Keratinocyte (primary cell): ENCODE results near the gene SLX4. TPM values are rescaled to one million over a fixed set of nuclear protein-coding genes. Genes with fewer than 3 reads are reported as not detected.

Experiments
- DNase-seq: peaks from one replicate; pipeline ENCODE4 v3.0.0-alpha.2; 2011; ENCODE audit warnings: low read depth, missing footprints, low spot score
- FAIRE-seq: peaks from 2 replicates; lab custom pipeline; 2011; peaks lifted over from hg19 to GRCh38; lab: Jason Lieb, UNC
- H2AFZ ChIP-seq: 2 replicates; pipeline ENCODE4 v1.6.0; 2012; ENCODE audit warnings: low read length, control low read depth, inconsistent platforms; ENCODE audit not compliant: control insufficient read depth
- H3K27ac ChIP-seq: 2 replicates; pipeline ENCODE4 v1.5.1; 2011; ENCODE audit warnings: low read length; ENCODE audit not compliant: control insufficient read depth, insufficient read depth
- H3K27me3 ChIP-seq: 3 replicates; pipeline ENCODE4 v1.6.0; 2011; ENCODE audit warnings: low read length; ENCODE audit not compliant: control insufficient read depth, insufficient read depth; ENCODE audit errors: extremely low read depth
- H3K36me3 ChIP-seq, 2 experiments: 2 replicates in 1 of 2; 3 replicates in 1 of 2; pipeline ENCODE4 v1.5.1; 2011; ENCODE audit warnings: low read length in 2 of 2, mild to moderate bottlenecking in 1 of 2; ENCODE audit not compliant: control insufficient read depth in 2 of 2, insufficient read depth in 2 of 2; ENCODE audit errors: extremely low read depth in 1 of 2
- H3K4me1 ChIP-seq: 3 replicates; pipeline ENCODE4 v1.5.1; 2011; ENCODE audit warnings: low read length; ENCODE audit not compliant: control insufficient read depth, insufficient read depth; ENCODE audit errors: extremely low read depth
- H3K4me2 ChIP-seq: 3 replicates; pipeline ENCODE4 v1.6.0; 2011; ENCODE audit warnings: low read depth, low read length; ENCODE audit not compliant: control insufficient read depth, insufficient read depth; ENCODE audit errors: extremely low read depth
- H3K4me3 ChIP-seq, 3 experiments: fragments of 200-600 bp in 1 of 3; sonication (generic) in 1 of 3; 2 replicates in 2 of 3; 3 replicates in 1 of 3; pipeline ENCODE4 v1.5.1; 2011 to 2016; ENCODE audit warnings: low read length in 3 of 3, mild to moderate bottlenecking in 3 of 3, control low read depth in 2 of 3, inconsistent platforms in 1 of 3, low read depth in 1 of 3, mixed read lengths in 1 of 3, mixed run types in 1 of 3, moderate library complexity in 1 of 3; ENCODE audit not compliant: control insufficient read depth in 2 of 3, insufficient read depth in 2 of 3; ENCODE audit errors: extremely low read depth in 1 of 3
- H3K79me2 ChIP-seq: 2 replicates; pipeline ENCODE4 v1.6.0; 2012; ENCODE audit warnings: low read length; ENCODE audit not compliant: control insufficient read depth, insufficient read depth
- H3K9ac ChIP-seq: 3 replicates; pipeline ENCODE4 v1.6.0; 2011; ENCODE audit warnings: low read length; ENCODE audit not compliant: control insufficient read depth, insufficient read depth; ENCODE audit errors: extremely low read depth
- H3K9me1 ChIP-seq: 3 replicates; pipeline ENCODE4 v1.6.0; 2011; ENCODE audit warnings: low read length; ENCODE audit not compliant: control insufficient read depth, insufficient read depth; ENCODE audit errors: extremely low read depth
- H3K9me3 ChIP-seq: 2 replicates; pipeline ENCODE4 v1.5.1; 2012; ENCODE audit warnings: low read depth, low read length; ENCODE audit not compliant: control insufficient read depth
- H4K20me1 ChIP-seq: 3 replicates; pipeline ENCODE4 v1.6.0; 2011; ENCODE audit warnings: low read length; ENCODE audit not compliant: control insufficient read depth, insufficient read depth; ENCODE audit errors: extremely low read depth
- CTCF ChIP-seq, 3 experiments: IDR thresholded peaks in 1 of 3; conservative IDR thresholded peaks in 1 of 3; optimal IDR thresholded peaks in 1 of 3; 2 replicates in 2 of 3; 3 replicates in 1 of 3; pipeline versions ENCODE3 to v1.5.1; 2011; ENCODE audit warnings: low read length in 3 of 3, mild to moderate bottlenecking in 3 of 3, moderate library complexity in 2 of 3, control low read depth in 1 of 3, inconsistent platforms in 1 of 3; ENCODE audit not compliant: insufficient read depth in 2 of 3; ENCODE audit errors: extremely low read depth in 1 of 3
- EZH2 ChIP-seq: IDR thresholded peaks from one replicate; pipeline ENCODE4 v1.6.1; 2012; ENCODE audit warnings: inconsistent platforms, mild to moderate bottlenecking, low read length, moderate library complexity
- dilution Hi-C: fragments of 300-500 bp; cut with MboI; formaldehyde crosslinking; loops from one replicate; pipeline ENCODE4 v1.7.0; 2020; ENCODE audit warnings: low sequenced_read_pairs; ENCODE audit not compliant: extremely low pct_ligation_motif_present
- polyA plus RNA-seq, 5 experiments: library from polyadenylated mRNA; depleted of rRNA in 3 of 5; stranded (reverse) in 3 of 5; stranded (forward) in 1 of 5; unstranded in 1 of 5; fragments of >200 nt; gene quantifications; 1 replicate in 1 of 5; 2 replicates in 3 of 5; 3 replicates in 1 of 5; pipeline versions ENCODE4 v1.2.1 to v1.2.3, GENCODE V29; 2011 to 2012; ENCODE audit warnings: missing spikeins in 2 of 5, low read depth in 1 of 5, low replicate concordance in 1 of 5

The SLX4 gene
- polyA plus RNA-seq, 1 donor (not counting 4 experiments of a cell fraction or from before 2014, with no cell fraction given): 2.0 TPM

- Histone ChIP-seq H3K4me2 (no peak overlapping the region), H3K36me3 (peaks cover 0 to 6% of the 10 kb centered on the region in 2 experiments), H3K79me2 (no peaks in the 10 kb centered on the region), H3K27me3 (no peaks in the 10 kb centered on the region), H4K20me1 (no peaks in the 10 kb centered on the region), H3K9me1 (no peaks in the 10 kb centered on the region), H3K4me1 (peaks cover 11% of the 10 kb centered on the region), H3K27ac (no peak overlapping the region), H2AFZ (no peak overlapping the region), H3K9ac (no peak overlapping the region), H3K9me3 (no peaks in the 10 kb centered on the region), H3K4me3 (no peak overlapping the region)
- FAIRE-seq (no peak), DNase-seq (no peak)
- dilution Hi-C loops: no loop called here
- no peak for TF ChIP-seq CTCF (optimal IDR thresholded peaks at IDR 0.05 in 1 of 3, IDR thresholded peaks at IDR 0.05 in 1 of 3, conservative IDR thresholded peaks at IDR 0.05 in 1 of 3; ENCODE audit: extremely low read depth in 1 of 3, insufficient read depth in 2 of 3, low read length in 3 of 3)
- TF ChIP-seq EZH2: no peak
Observed at GRCh38 chr16:3638916-3639644, 27.7 kb upstream of the SLX4 start.

GRCh38 chr16:3637371-3637923 lies 26.0 kb upstream of the SLX4 start:
- H3K4me1 ChIP-seq: peaks cover 1% of the 10 kb centered on the region
- H3K27ac ChIP-seq: no peak overlapping the region
- no peaks in the 10 kb centered on the region for H3K27me3 ChIP-seq
- no peaks in the 10 kb centered on the region for H3K9me1 ChIP-seq
- H4K20me1 ChIP-seq: no peaks in the 10 kb centered on the region
- H3K4me3 ChIP-seq: no peak overlapping the region
- no peak overlapping the region for H3K4me2 ChIP-seq
- no peak for TF ChIP-seq CTCF (optimal IDR thresholded peaks at IDR 0.05 in 1 of 3, IDR thresholded peaks at IDR 0.05 in 1 of 3, conservative IDR thresholded peaks at IDR 0.05 in 1 of 3; ENCODE audit: extremely low read depth in 1 of 3, insufficient read depth in 2 of 3, low read length in 3 of 3)
- TF ChIP-seq EZH2: no peak
- H3K79me2 ChIP-seq: no peaks in the 10 kb centered on the region
- H3K9ac ChIP-seq: no peak overlapping the region
- no peak for DNase-seq
- H2AFZ ChIP-seq: no peak overlapping the region
- dilution Hi-C loops: no loop called here
- no peak for FAIRE-seq
- no peaks in the 10 kb centered on the region for H3K9me3 ChIP-seq
- H3K36me3 ChIP-seq: peaks cover 0 to 3% of the 10 kb centered on the region in 2 experiments
